Stimulated activated CD8-positive, alpha-beta memory T cell treated with anti-CD3 and anti-CD28 coated beads, Interleukin-12 subunit alpha, Interleukin-12 subunit beta, amount 100 ng/mL, for 1 hour (primary cell): ENCODE data around the gene IL9R.
"Not testable (repeated sequence)": the region's sequence is repeated elsewhere in the genome, so short reads cannot be mapped to it uniquely, and the experiment has no call there.

Experiments
- DNase-seq: peaks from one replicate; pipeline ENCODE4 v3.0.0-alpha.2; 2020; ENCODE audit warnings: low read depth

Gene IL9R, protein sequence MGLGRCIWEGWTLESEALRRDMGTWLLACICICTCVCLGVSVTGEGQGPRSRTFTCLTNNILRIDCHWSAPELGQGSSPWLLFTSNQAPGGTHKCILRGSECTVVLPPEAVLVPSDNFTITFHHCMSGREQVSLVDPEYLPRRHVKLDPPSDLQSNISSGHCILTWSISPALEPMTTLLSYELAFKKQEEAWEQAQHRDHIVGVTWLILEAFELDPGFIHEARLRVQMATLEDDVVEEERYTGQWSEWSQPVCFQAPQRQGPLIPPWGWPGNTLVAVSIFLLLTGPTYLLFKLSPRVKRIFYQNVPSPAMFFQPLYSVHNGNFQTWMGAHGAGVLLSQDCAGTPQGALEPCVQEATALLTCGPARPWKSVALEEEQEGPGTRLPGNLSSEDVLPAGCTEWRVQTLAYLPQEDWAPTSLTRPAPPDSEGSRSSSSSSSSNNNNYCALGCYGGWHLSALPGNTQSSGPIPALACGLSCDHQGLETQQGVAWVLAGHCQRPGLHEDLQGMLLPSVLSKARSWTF

DNA sequence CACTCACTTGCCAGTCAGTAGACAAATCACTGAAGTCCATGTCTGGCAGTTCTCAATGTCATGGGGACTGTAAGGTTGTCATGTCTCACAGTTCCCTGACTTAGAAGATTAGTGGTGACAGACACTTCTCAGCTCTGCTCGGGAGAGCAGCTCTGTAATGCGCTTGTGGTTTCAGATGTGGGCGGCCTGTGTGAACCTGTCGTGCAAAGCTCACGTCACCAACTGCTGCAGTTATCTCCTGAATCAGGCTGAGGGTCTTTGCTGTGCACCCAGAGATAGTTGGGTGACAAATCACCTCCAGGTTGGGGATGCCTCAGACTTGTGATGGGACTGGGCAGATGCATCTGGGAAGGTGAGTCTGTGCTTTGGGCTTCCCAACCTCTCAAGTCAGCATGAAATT, at the start of gene IL9R:
Gene IL9R, plus strand, starts transcription at position 261 of the 400 bp plus-strand sequence. Its CDS starts 64 bp downstream, at position 325.
- peak; percentile 27 for DNase-seq

DNA sequence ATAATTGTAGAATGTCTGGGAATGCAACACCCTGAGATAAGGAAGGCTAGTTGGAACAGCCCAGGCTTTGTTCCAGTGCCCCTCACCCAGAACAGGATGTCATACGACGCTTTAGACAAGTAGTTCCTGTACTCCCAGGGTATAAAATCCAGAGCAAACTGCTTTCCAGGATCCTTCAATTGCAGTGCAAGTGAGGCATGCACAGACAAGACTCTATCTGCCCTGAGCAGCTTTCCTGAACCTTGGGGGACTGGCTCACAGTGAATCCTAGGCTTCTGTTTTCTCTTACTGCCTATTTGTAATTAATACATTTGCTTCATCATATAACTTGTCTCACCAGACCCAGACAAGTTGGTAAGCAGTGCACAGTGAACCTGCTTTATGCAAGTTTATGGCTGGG, 48.4 kb upstream of the IL9R start:
- no peak for DNase-seq

DNA sequence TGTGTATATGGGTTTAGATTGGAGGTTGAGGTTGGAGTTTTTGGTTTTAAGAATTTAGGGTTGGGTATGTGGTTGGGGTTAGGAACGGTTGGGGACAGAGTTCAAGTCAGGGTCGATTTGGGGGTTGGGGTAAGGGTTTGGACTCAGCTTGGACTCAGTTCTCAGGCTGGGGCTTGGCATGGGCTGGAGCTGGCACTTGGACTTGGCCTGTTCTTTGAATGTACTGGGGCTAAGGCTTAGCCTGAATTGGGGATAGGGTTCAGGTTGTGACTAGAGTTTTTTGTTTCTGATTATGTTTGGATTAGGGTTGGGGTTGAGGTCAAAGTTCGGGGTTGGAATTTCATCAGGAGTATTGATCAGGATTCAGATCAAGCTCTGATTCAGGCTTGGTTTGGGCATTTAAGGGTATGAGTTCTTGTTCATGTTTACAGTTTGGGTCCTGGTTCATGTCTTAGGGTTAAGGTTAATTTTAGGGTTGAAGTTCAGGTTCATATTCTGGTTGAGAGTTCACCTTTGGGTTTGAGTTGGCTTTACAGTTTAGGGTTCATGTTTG, 46.2 kb upstream of the IL9R start:
- no peak for DNase-seq

DNA sequence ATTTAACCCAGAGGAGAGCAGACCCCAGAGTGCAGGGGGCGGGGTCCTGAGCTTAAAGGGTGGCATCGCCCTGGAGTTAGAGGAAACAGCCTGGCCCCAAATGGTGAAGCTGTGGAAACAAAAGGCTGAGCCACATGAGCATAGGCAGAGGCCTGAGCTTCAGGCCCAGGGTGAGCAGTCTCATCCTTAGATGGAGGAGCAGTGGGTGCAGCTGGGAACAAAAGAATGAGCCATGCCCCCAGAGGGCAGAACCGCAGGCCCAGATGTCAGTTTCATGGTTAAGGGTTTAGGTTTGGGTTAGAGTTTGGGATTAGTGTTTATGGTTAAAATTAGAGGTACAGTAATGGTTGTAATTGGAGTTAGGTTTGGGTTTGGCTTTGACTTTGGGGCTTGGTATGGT, 44.4 kb upstream of the IL9R start:
- DNase-seq, result no peak

DNA sequence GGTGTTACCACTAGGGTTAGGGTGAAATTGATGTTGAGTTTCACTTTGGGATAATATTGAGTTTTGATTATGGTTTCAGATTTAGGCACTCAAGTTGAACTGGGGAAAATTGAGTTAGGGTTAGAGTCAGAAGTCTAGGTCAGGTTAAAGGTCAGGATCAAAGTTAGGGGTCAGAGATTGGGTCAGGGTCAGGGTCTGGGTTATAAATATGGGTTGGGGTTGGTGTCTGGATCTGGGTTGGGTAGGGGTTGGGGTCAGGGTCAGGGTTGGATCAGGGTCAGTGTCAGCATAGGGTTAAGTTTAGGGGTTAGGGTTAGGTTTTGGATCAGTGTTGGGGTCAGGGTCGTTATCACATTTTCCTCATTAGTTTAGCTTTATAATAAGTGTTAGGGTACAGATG, 42.7 kb upstream of the IL9R start:
- DNase-seq, result no peak

DNA sequence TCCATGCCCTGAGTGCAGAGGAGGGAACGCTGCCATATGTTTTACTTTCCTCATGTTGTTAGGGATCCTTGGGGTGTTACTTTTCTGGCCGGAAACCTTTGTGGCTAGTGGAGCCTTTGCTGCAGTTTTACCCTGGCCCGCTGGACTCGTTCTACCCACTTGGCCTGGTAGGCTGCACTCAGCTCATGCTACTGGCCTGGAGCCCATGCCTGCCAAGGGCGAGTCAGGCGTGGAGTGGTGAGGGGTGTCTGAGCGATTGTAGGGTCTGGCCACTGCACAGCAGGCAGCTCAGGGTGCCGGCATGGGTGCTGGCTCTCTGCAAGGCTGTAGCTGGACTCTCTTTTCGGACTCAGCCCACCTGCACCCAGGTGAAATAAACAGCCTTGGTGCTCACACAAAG, 41.4 kb upstream of the IL9R start:
- no peak for DNase-seq

DNA sequence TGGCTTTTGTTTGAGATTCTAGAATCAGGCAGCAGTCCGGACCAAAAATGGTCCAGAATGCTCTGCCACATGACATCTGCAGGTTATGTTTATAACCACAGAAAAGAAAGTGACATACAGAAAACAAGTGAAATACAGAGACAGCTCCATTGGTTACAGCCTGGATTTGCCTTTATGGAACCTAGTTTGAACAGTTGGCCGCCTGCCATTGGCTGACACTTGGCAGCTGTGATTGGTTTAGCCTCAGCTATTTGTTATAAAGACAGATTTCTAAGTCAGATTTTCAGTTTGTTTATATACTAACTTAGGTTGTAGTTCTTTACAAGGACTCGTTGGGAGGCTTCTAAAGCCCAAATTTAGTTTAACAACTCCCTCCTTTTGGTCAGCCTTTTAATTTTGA, 40.8 kb upstream of the IL9R start:
- DNase-seq, result no peak

DNA sequence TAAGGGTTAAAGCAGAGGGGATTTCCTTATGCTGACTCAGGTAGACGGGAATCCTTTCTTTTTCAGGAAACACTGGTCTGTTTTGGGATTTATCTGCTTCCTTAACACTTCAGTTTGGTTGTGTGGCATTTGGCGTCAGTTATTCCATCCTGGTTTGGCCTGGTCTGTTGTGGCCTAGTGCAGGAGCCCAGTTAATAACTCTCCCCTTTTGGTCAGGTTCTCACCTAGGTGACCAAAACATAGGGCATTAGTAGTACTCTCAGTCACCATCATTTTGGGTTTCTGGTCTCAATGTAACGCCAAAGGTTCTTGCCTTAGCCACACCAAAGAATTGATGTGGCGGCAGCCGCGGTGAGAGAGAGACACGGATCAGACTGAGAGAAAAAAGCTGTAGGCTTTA, 39.7 kb upstream of the IL9R start:
- DNase-seq, result no peak

DNA sequence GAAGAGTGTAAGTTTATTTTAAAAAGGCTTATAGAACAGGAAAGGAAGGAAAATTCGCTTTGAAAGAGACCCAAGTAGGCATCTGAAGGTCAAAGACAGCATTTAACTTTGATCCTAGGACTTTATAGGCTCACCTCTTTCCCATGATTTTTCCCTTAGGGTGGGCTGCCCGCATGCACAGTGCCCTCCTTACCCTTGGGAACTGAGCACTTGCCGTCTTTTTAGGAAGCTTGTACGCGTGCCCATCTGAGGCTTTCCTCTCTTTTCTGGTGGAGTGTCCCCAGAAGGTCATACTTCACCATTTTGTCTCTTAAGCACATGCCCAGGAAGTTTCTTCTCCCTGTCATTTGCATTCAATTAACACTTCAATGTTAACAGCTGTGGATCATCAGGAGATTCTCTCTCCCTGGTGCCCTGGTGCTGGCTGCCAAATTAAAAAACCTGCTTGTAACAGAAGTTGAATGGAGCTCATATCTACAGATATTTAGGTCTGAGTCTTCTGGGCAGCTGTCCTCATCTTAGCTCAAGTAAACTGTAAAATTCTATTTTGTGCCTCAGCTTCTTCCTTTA, 38.4 kb upstream of the IL9R start:
- no peak for DNase-seq

DNA sequence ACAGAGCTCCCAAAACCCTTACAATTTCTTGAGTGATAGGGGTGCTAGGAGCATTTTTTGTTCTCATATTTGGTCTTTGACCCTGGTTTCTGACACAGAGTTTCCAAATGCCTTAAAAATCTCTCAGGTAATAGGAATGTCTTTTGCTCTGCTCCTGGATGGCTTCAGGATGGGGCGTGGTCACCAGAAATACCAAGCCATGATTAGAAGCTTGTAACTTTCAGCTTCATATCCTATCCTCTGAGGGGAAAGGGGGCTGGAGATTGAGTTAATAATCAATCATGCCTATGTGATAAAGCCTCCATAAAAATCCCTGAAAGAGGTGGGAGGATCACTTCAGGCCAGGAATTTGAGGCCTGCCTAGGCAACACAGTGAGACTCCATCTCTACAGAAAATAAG, 34.6 kb upstream of the IL9R start:
- no peak for DNase-seq

DNA sequence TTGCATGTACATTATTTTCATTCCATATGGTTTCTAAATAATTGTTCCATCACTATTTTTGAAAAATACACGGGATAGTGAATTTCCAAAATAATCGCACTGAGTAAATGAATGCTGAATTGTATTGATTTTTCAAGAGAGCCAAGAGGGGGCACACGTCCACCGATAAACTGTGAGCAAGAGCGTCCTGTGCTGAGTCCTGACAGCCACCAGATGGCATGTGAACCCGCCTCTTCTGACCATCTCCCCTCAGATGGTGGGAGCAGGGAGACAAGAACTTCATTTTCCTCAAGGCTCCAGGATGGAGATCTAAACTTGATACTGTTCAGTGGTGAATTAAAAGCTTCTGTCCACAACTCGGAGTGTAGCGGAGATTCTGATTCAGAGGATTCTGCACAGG, 30.6 kb upstream of the IL9R start:
- peak; percentile 5 for DNase-seq

DNA sequence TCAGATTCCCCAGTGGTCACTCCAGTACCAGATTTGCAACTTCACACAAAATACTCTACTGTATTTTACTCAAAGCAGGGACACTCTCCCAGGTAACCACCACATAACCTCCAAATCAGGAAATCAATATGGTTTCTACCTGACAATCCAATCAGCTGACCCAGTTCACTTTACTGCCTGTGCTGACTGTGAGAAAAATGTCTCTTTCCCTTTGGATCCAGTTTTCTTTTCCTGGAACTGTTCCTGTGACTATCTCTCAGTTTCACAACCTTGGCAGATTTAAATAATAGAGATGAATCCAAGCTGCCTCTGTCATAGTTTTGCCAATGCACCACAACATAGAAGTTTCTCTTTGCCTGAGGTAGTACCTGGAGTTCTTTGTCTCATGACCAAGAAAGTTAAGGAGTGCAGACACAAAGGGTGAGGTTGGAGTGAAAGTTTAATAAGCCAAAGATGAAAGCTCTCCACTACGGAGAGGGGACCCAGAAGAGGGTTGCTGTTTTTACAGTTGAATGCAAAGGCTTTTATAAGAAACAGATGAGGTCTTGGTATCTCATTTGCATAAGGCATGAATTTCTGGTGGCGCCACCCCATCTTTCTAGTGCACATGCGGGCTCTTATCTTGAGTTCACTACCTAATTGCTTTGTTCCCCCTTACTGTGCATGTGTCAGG, 29.7 kb upstream of the IL9R start:
- DNase-seq, result no peak

DNA sequence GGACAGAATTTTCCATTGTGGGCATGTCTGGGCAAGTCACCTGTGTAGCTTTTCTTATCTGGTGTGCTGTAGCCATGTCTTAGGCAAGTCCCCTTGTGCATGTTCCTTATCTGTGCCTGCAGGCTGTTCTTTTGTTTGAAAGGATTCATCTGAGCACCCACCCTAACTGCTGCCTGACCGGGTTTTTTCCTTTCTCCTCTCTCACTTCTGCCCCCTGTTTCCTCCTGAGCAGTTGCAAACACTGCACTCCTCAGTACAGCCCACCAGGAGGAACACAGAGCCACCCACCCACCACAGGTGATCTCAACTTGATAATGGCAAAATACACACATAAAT, 29.2 kb upstream of the IL9R start:
- DNase-seq, result no peak

DNA sequence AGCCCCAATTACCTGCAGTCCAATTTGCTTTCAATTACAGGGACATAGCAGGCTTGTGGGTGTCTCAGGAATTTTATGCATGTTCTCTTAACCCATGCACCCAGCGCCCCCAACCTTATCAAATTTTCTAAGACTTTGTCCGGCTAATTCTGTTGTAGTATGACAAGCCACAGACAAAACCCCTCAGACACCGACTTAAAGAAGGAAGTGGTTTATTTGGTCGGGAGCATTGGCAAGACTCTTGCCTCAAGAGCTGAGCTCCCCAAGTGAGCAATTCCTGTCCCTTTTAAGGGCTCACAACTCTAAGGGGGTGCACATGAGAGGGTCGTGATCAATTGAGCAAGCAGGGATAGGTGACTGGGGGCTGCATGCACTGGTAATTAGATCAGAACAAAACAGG, 28.7 kb upstream of the IL9R start:
- no peak for DNase-seq

DNA sequence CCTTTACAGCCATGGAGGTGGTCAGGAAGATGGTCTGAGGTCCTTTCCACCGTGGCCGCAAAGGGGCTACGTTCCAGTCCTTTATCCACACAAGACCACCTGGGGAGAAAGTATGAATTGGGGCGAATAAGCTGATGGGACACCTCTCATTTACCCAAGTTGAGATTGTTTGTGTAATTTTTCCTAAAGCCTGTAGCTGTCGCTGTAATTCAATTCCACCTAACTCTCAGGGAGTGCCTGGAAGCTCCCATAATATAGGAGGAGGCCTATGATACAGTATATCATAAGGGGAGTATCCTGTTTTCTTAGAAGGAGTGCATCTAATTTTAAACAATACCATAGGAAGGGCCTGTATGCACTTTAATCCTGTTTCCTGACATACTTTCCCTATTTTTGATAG, 25.8 kb upstream of the IL9R start:
- not testable (repeated sequence) for DNase-seq

DNA sequence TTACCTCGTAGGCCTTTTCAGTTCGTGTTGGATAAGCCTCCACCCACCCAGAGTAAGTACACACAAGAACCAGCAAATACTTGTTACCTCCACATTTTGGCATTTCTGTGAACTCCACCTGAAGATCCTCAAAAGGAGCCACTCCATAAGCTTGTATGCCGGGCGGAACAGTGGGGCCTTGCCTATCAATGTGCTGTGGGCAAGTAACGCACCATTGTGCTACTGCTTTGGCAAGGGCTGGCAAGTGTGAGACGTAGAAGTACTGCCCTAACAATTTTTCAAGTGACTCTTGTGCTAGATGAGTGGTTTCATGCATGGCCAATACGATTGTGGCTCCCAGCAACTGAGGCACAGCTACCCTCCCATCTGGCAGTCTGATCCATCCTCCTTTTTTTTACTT, 25.3 kb upstream of the IL9R start:
- not testable (repeated sequence) for DNase-seq

DNA sequence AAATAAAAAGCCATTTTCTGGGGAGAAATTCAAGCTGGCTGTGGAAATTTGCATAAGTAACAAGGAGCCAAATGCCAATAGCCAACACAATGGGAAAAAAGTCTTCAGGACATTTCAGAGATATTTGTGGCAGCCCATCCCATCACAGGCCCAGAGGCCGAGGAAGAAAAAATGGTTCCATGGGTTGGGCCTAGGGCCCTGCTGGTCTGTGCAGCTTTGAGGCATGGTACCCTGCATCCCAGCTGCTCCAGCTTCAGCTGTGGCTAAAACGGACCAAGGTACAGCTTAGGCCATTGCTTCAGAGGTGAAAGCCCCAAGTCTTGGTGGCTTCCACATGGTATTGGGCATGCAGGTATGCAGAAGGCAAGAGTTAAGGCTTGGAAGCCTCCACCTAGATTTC, 14.2 kb upstream of the IL9R start:
- DNase-seq, result no peak

DNA sequence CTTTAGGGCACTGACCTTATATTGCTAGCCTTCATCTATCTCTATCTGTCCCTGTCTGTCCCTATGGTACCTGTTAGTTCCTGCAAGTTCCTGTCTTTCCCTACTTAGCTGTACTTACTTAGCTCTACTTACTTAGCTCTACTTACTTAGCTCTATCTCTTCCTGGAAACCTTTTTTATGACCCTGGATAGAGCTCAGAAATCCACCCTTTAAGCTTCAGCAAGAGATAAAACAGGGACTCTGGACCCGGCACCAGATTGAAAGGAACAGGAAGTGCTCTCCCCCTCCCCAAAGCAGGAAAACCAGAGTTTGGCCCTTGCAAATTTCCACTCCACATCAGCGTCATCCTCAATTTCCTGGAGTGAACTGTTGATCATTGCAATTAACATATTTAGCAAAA, 12.3 kb upstream of the IL9R start:
- no peak for DNase-seq

DNA sequence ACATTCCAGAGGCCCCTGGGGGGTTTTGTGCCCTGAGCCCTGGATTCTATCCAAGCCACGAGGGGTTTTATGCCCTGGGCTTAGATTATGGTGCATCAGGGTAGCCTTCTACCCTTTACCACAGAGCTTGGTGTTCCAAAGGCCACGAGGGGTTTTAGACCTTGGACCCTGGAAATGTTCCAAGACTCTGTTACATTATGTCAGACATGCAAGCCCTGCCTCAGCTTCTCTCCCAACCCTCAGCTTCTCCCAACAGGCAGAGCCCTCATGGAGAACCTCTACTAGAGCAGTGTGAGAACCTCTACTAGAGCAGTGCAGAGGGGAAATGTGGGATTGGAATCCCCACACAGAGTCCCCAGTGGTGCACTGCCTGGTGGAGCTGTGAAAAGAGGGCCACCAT, 10.5 kb upstream of the IL9R start:
- DNase-seq, result not testable (repeated sequence)

DNA sequence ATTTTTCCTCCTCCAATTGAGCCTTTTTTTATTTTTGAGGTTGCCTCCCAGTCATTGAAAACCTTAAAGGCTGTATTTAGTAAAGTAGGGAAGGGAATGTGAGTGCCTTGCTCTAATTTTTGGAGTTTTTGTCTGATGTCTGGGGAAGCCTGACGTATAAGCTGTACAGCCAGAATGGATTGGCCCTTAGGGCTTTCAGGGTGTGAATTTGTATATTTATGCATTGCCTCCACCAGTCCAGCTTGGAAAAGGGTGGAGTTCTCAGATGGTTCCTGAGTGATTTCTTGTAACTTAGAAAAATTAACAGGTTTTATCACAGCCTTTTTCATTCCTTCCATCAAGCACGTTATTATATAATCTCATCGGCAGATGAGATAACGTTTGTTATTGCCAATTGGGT, 8.6 kb upstream of the IL9R start:
- DNase-seq, result no peak

DNA sequence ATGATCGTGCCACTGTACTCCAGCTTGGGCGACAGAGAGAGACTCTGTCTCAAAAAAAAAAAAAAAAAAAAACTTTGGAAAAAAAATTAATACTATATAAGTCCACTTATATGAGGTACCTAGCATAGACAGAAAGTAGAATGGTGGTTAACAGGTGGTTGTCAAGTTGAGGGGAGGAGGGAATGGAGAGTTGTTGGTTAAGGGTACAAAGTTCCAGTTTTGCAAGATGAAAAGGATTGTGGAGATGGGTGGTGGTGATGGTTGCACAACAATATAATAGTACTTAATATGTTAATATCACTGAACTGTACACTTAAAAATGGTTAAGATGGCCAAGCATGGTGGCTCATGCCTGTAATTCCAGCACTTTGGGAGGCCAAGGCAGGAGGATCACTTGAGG, 4.1 kb upstream of the IL9R start:
- DNase-seq, result no peak

DNA sequence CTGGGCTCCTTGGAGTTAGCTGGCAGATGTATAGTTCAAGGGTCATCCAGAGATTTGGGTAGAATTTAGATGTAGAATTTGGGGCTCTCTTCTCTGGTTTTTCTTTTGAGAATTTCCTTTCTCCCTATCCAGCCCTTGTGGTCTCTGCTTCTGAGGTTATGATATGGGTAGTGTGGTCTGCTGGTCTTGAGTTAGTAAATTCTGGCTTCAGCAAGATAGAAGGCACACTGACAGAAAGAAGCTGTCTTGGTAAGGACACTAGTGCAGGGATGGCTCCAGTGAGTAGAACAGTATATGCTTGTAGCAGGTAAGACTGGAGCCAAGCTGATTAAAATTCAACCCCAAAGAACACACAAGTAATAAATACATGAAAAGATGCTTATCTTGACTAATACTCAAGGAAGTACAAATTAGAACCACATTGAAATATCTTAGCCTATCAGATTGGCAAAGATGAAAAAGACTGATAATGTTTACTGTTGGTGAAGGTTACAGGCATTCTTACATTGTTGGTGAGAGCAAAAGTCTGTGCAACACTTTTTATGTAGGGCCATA, 2.1 kb upstream of the IL9R start:
- no peak for DNase-seq

DNA sequence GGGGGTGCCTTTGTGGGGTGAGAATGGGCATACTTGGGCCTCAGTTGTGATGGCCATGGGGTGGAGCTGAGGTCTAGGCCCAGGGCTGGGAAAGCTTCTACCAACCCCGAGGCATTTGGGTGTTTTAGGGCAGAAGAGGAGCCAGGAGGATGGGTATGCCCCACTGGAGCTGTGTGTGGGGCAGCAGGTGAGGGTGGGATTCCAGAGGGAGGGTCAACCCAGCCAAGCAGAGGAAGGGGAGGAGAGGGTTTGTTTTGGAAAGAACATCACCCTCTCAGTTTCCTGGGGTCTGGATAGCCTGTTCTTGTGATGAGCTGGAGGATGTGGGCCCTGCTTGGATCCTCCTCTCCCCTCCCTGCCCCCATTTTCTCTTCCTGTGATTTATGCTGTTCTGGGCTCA, 620 bp downstream of the IL9R start:
- no peak for DNase-seq
